Fibroblast of peridontal ligament (primary cell): Measurements from ENCODE around the gene DCLK1.
A peak's percentile ranks its signal among the peaks of the same experiment; 100 is the strongest.

Experiments used
- DNase-seq: peaks from one replicate; pipeline ENCODE4 v3.0.0-alpha.2; 2010; ENCODE audit errors: extremely low read depth

The DCLK1 gene

GRCh38 chr13:35761440-35762252 lies 369.5 kb downstream of the DCLK1 start:
- no peak for DNase-seq

- no peak for DNase-seq
Measured at GRCh38 chr13:35760735-35761281, 370.4 kb downstream of the DCLK1 start.

- DNase-seq: peak; percentile 62
Measured at GRCh38 chr13:35747594-35747993, 383.6 kb downstream of the DCLK1 start.

- peak; percentile 49 for DNase-seq
Measured at GRCh38 chr13:35744566-35745178, 386.5 kb downstream of the DCLK1 start.

- DNase-seq: no peak
Measured at GRCh38 chr13:35744144-35744543, 387.0 kb downstream of the DCLK1 start.

- no peak for DNase-seq
Measured at GRCh38 chr13:35743165-35743564, 388.0 kb downstream of the DCLK1 start.

- no peak for DNase-seq
Measured at GRCh38 chr13:35741657-35742056, 389.5 kb downstream of the DCLK1 start.

GRCh38 chr13:35736876-35737275 lies 394.3 kb downstream of the DCLK1 start:
- no peak for DNase-seq

- peak; percentile 72 for DNase-seq
Measured at GRCh38 chr13:35733827-35734226, 397.4 kb downstream of the DCLK1 start.

- no peak for DNase-seq
Measured at GRCh38 chr13:35732565-35732964, 398.6 kb downstream of the DCLK1 start.

GRCh38 chr13:35731471-35731870 lies 399.7 kb downstream of the DCLK1 start:
- no peak for DNase-seq

GRCh38 chr13:35729926-35730627 lies 401.1 kb downstream of the DCLK1 start:
- DNase-seq: no peak

GRCh38 chr13:35727881-35728280 lies 403.3 kb downstream of the DCLK1 start:
- DNase-seq: no peak

GRCh38 chr13:35724446-35724845 lies 406.7 kb downstream of the DCLK1 start:
- peak; percentile 18 for DNase-seq

GRCh38 chr13:35723821-35724220 lies 407.4 kb downstream of the DCLK1 start:
- peak; percentile 38 for DNase-seq

- DNase-seq: peak; percentile 88
Measured at GRCh38 chr13:35723053-35723461, 408.1 kb downstream of the DCLK1 start.

- no peak for DNase-seq
Measured at GRCh38 chr13:35722458-35723052, 408.6 kb downstream of the DCLK1 start.

- peak; percentile 57 for DNase-seq
Measured at GRCh38 chr13:35720690-35721554, 410.3 kb downstream of the DCLK1 start.

GRCh38 chr13:35720290-35720689 lies 410.9 kb downstream of the DCLK1 start:
- no peak for DNase-seq
